ELR (cell line): ENCODE data around the gene NTRK2.

ENCODE experiments used
- DNase-seq: peaks from one replicate; pipeline ENCODE4 v3.0.0-alpha.2; 2015; ENCODE audit warnings: low read depth

NTRK2 gene

GRCh38 chr9:84736081-84736480 lies 66.6 kb downstream of the NTRK2 start:
- DNase-seq = no peak

GRCh38 chr9:84736536-84736935 lies 67.0 kb downstream of the NTRK2 start:
- DNase-seq = no peak

GRCh38 chr9:84738353-84738752 lies 68.8 kb downstream of the NTRK2 start:
- no peak for DNase-seq

- no peak for DNase-seq
Observed at GRCh38 chr9:84742261-84742660, 72.7 kb downstream of the NTRK2 start.

GRCh38 chr9:84744195-84744594 lies 74.7 kb downstream of the NTRK2 start:
- DNase-seq = no peak

GRCh38 chr9:84744726-84745125 lies 75.2 kb downstream of the NTRK2 start:
- DNase-seq = no peak

- DNase-seq = no peak
Observed at GRCh38 chr9:84748112-84748511, 78.6 kb downstream of the NTRK2 start.

GRCh38 chr9:84750152-84750865 lies 80.8 kb downstream of the NTRK2 start:
- DNase-seq = no peak

- DNase-seq = no peak
Observed at GRCh38 chr9:84751921-84752320, 82.4 kb downstream of the NTRK2 start.

GRCh38 chr9:84754461-84754860 lies 84.9 kb downstream of the NTRK2 start:
- no peak for DNase-seq

- DNase-seq = no peak
Observed at GRCh38 chr9:84754881-84755280, 85.4 kb downstream of the NTRK2 start.

- DNase-seq = no peak
Observed at GRCh38 chr9:84755380-84755779, 85.9 kb downstream of the NTRK2 start.

GRCh38 chr9:84756171-84756570 lies 86.6 kb downstream of the NTRK2 start:
- DNase-seq = no peak

GRCh38 chr9:84756731-84757130 lies 87.2 kb downstream of the NTRK2 start:
- no peak for DNase-seq

GRCh38 chr9:84758817-84759216 lies 89.3 kb downstream of the NTRK2 start:
- DNase-seq = no peak

- no peak for DNase-seq
Observed at GRCh38 chr9:84759300-84759750, 89.8 kb downstream of the NTRK2 start.

- DNase-seq = no peak
Observed at GRCh38 chr9:84759804-84760203, 90.3 kb downstream of the NTRK2 start.

- no peak for DNase-seq
Observed at GRCh38 chr9:84761137-84761808, 91.7 kb downstream of the NTRK2 start.

- peak; percentile 2 for DNase-seq
Observed at GRCh38 chr9:84772511-84772910, 103.0 kb downstream of the NTRK2 start.

- peak; percentile 17 for DNase-seq
Observed at GRCh38 chr9:84773022-84773421, 103.5 kb downstream of the NTRK2 start.

GRCh38 chr9:84775056-84775643 lies 105.6 kb downstream of the NTRK2 start:
- no peak for DNase-seq

- DNase-seq = no peak
Observed at GRCh38 chr9:84778570-84778969, 109.0 kb downstream of the NTRK2 start.

- DNase-seq = no peak
Observed at GRCh38 chr9:84779883-84780282, 110.4 kb downstream of the NTRK2 start.
